Neural cell (in vitro differentiated cells): ENCODE results near the gene VPS54. TPM values are rescaled to one million over a fixed set of nuclear protein-coding genes. Genes with fewer than 3 reads are reported as not detected.

Experiments used
- H2AFZ ChIP-seq: fragments of 200-600, 300-800 bp; sonication (generic), shearing (Covaris generic); 2 replicates; pipeline ENCODE4 v1.6.0; 2014; ENCODE audit warnings: low read depth, mild to moderate bottlenecking, antibody characterized with exemption, low read length, moderate library complexity
- H3F3A ChIP-seq: fragments of 200-600 bp; shearing (Covaris generic); 2 replicates; pipeline ENCODE4 v1.6.1; 2016; ENCODE audit warnings: mild to moderate bottlenecking, moderate library complexity, mixed read lengths, antibody characterized with exemption, low read length; ENCODE audit not compliant: insufficient read depth, poor library complexity, severe bottlenecking
- H3K27ac ChIP-seq: fragments of 200-600, 300-800 bp; sonication (generic), shearing (Covaris generic); 2 replicates; pipeline ENCODE4 v1.5.1; 2014; ENCODE audit warnings: mild to moderate bottlenecking, low read length, moderate library complexity
- H3K27me3 ChIP-seq: fragments of 300-800, 200-600 bp; sonication (generic), shearing (Covaris generic); 2 replicates; pipeline ENCODE4 v1.6.0; 2014; ENCODE audit warnings: mild to moderate bottlenecking, low read depth, low read length, moderate library complexity; ENCODE audit not compliant: insufficient read depth
- H3K36me3 ChIP-seq: fragments of 300-800, 200-600 bp; sonication (generic), shearing (Covaris generic); 2 replicates; pipeline ENCODE4 v1.5.1; 2014; ENCODE audit warnings: mild to moderate bottlenecking, antibody characterized with exemption, low read length, moderate library complexity; ENCODE audit not compliant: insufficient read depth
- H3K4me2 ChIP-seq: fragments of 300-800, 200-600 bp; sonication (generic), shearing (Covaris generic); 2 replicates; pipeline ENCODE4 v1.6.0; 2014; ENCODE audit warnings: mild to moderate bottlenecking, low read length
- H3K4me3 ChIP-seq: fragments of 300-800, 200-600 bp; sonication (generic), shearing (Covaris generic); 2 replicates; pipeline ENCODE4 v1.5.1; 2014; ENCODE audit warnings: mild to moderate bottlenecking, low read length, moderate library complexity
- H3K79me2 ChIP-seq: fragments of 200-600 bp; shearing (Covaris generic); replicated peaks from 2 replicates; pipeline ENCODE4 v1.6.0; 2014; ENCODE audit warnings: mild to moderate bottlenecking, low read length, moderate library complexity; ENCODE audit not compliant: insufficient read depth
- H3K9ac ChIP-seq: fragments of 300-800, 200-600 bp; sonication (generic), shearing (Covaris generic); 2 replicates; pipeline ENCODE4 v1.6.1; 2016; ENCODE audit warnings: mild to moderate bottlenecking, low read length, mixed read lengths
- H3K9me2 ChIP-seq: fragments of 200-600 bp; shearing (Covaris generic); 2 replicates; pipeline ENCODE4 v1.6.1; 2016; ENCODE audit warnings: mild to moderate bottlenecking, low read length, mixed read lengths; ENCODE audit not compliant: insufficient read depth
- H3K9me3 ChIP-seq: fragments of 200-600, 300-800 bp; sonication (generic), shearing (Covaris generic); 2 replicates; pipeline ENCODE4 v1.6.1; 2016; ENCODE audit warnings: mild to moderate bottlenecking, mixed run types, low read length, moderate library complexity, mixed read lengths
- H4K20me1 ChIP-seq: fragments of 200-600 bp; shearing (Covaris generic); 2 replicates; pipeline ENCODE4 v1.6.1; 2016; ENCODE audit warnings: mild to moderate bottlenecking, mixed run types; ENCODE audit not compliant: insufficient read depth
- EP300 ChIP-seq: fragments of 450-650 bp; conservative IDR thresholded peaks from 2 replicates; pipeline ENCODE4 v1.6.1; 2014; ENCODE audit warnings: antibody characterized with exemption, mild to moderate bottlenecking, moderate library complexity; ENCODE audit not compliant: poor library complexity, severe bottlenecking
- EZH2 ChIP-seq: fragments of 200-600, 300-800 bp; shearing (Covaris generic), sonication (generic); IDR thresholded peaks from 2 replicates; pipeline ENCODE4 v1.6.1; 2014; ENCODE audit warnings: antibody characterized with exemption, low read length, borderline replicate concordance, mild to moderate bottlenecking; ENCODE audit not compliant: insufficient read depth, poor library complexity, severe bottlenecking
- MXI1 ChIP-seq: fragments of 450-650 bp; conservative IDR thresholded peaks from 2 replicates; pipeline ENCODE4 v1.6.1; 2014; ENCODE audit warnings: antibody characterized with exemption, mild to moderate bottlenecking; ENCODE audit not compliant: poor library complexity, severe bottlenecking
- POLR2AphosphoS5 ChIP-seq: IDR thresholded peaks from 2 replicates; pipeline ENCODE4 v1.6.1; 2012
- RAD21 ChIP-seq: fragments of 450-650 bp; conservative IDR thresholded peaks from 2 replicates; pipeline ENCODE4 v1.6.1; 2014; ENCODE audit warnings: antibody characterized with exemption, mild to moderate bottlenecking, moderate library complexity
- REST ChIP-seq: IDR thresholded peaks from 2 replicates; pipeline ENCODE4 v1.6.1; 2012; ENCODE audit warnings: borderline replicate concordance
- SMC3 ChIP-seq: fragments of 450-650 bp; conservative IDR thresholded peaks from 2 replicates; pipeline ENCODE4 v1.6.1; 2014; ENCODE audit warnings: antibody characterized with exemption, mild to moderate bottlenecking, moderate library complexity; ENCODE audit not compliant: poor library complexity
- TAF1 ChIP-seq: IDR thresholded peaks from 2 replicates; pipeline ENCODE4 v1.6.1; 2012; ENCODE audit warnings: low read depth
- polyA plus RNA-seq: library from polyadenylated mRNA; depleted of rRNA; stranded (reverse); fragments of >200 nt; gene quantifications from 2 replicates; pipeline ENCODE4 v1.2.3, GENCODE V29; 2014
- TF ChIP-seq, protein P1 (sequence below): fragments of 450-650 bp; IDR thresholded peaks from 2 replicates; pipeline ENCODE4 v1.5.1; 2014; ENCODE audit warnings: antibody characterized with exemption, mild to moderate bottlenecking, moderate library complexity; ENCODE audit not compliant: poor library complexity, severe bottlenecking

Gene VPS54
- polyA plus RNA-seq, 1 donor from 2014 or later = 34.2 TPM

DNA sequence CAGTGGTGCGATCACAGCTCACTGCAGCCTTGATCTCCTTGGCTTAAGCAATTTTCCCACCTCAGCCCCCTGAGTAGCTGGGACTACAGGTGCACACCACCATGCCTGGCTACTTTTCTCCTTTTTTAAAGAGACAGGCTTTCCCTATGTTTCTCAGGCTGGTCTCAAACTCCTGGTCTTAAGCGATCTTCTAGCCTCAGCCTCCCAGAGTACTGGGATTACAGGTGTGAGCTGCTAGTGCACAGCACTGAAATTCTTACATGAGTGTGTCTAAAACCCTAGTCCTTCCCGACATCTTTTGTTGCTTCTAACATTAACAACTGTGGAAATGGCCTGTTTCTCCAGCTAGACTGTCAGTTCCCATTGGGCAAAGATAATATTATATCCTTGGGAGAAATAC lies 174.6 kb downstream of the VPS54 start:
- no peaks in the 10 kb centered on the region for H3F3A ChIP-seq
- H3K9me2 ChIP-seq = no peaks in the 10 kb centered on the region
- H3K4me3 ChIP-seq = no peak overlapping the region
- no peaks in the 10 kb centered on the region for H3K9me3 ChIP-seq
- H3K36me3 ChIP-seq = no peaks in the 10 kb centered on the region
- H3K9ac ChIP-seq = no peak overlapping the region
- H3K79me2 ChIP-seq = peaks cover 34% of the 10 kb centered on the region
- no peak overlapping the region for H3K4me2 ChIP-seq
- H3K27me3 ChIP-seq = no peaks in the 10 kb centered on the region
- H4K20me1 ChIP-seq = no peaks in the 10 kb centered on the region
- TF ChIP-seq, protein P1, sequence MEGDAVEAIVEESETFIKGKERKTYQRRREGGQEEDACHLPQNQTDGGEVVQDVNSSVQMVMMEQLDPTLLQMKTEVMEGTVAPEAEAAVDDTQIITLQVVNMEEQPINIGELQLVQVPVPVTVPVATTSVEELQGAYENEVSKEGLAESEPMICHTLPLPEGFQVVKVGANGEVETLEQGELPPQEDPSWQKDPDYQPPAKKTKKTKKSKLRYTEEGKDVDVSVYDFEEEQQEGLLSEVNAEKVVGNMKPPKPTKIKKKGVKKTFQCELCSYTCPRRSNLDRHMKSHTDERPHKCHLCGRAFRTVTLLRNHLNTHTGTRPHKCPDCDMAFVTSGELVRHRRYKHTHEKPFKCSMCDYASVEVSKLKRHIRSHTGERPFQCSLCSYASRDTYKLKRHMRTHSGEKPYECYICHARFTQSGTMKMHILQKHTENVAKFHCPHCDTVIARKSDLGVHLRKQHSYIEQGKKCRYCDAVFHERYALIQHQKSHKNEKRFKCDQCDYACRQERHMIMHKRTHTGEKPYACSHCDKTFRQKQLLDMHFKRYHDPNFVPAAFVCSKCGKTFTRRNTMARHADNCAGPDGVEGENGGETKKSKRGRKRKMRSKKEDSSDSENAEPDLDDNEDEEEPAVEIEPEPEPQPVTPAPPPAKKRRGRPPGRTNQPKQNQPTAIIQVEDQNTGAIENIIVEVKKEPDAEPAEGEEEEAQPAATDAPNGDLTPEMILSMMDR = no peak
- TF ChIP-seq SMC3 (no peak), MXI1 (no peak), REST (no peak), RAD21 (no peak), EZH2 (no peak), EP300 (no peak), POLR2AphosphoS5 (no peak), TAF1 (no peak)
- no peak overlapping the region for H3K27ac ChIP-seq
- H2AFZ ChIP-seq = no peak overlapping the region

GRCh38 chr2:63843791-63844190 lies 175.4 kb downstream of the VPS54 start:
- Histone ChIP-seq H4K20me1 (no peaks in the 10 kb centered on the region), H3K27ac (no peak overlapping the region), H3K4me2 (no peak overlapping the region), H3F3A (no peaks in the 10 kb centered on the region), H3K9me2 (no peaks in the 10 kb centered on the region), H3K9ac (no peak overlapping the region), H2AFZ (no peak overlapping the region), H3K36me3 (no peaks in the 10 kb centered on the region), H3K4me3 (peak overlapping the region; percentile 90), H3K9me3 (no peaks in the 10 kb centered on the region), H3K27me3 (no peaks in the 10 kb centered on the region), H3K79me2 (peaks cover 34% of the 10 kb centered on the region)
- TF ChIP-seq RAD21 (no peak), EP300 (no peak), REST (no peak), SMC3 (no peak), TAF1 (no peak), POLR2AphosphoS5 (no peak), EZH2 (no peak), MXI1 (no peak)
- TF ChIP-seq, protein P1 = no peak
